Stomach (tissue), 4 donors: ENCODE measurements around the gene SULT1A1.
"Not testable (repeated sequence)": the region's sequence is repeated elsewhere in the genome, so short reads cannot be mapped to it uniquely, and the experiment has no call there.

ENCODE experiments used
- EP300 ChIP-seq: sonication (generic); formaldehyde crosslinking; IDR thresholded peaks from one replicate; pipeline ENCODE4 v1.6.1; 2017; ENCODE audit warnings: antibody characterized with exemption
- POLR2A ChIP-seq, 4 donors: fragments of 450-650 bp; IDR thresholded peaks; one replicate each; pipeline ENCODE4 v1.6.1; 2016; ENCODE audit warnings: antibody characterized with exemption in 4 of 4, control low read depth in 2 of 4, mild to moderate bottlenecking in 1 of 4, moderate library complexity in 1 of 4
- POLR2AphosphoS5 ChIP-seq, 3 donors: sonication (generic); formaldehyde crosslinking; IDR thresholded peaks; one replicate each; pipeline ENCODE4 v1.6.1; 2016; ENCODE audit warnings: antibody characterized with exemption in 3 of 3
- TF ChIP-seq, protein P1 (sequence below), 7 experiments: fragments of 450-650 bp in 4 of 7; fragments of 200-600 bp in 3 of 7; sonication (generic) in 3 of 7; IDR thresholded peaks; one replicate each; pipeline ENCODE4 v1.5.1; 2016 to 2019; ENCODE audit warnings: antibody characterized with exemption in 7 of 7, control low read depth in 2 of 7, mild to moderate bottlenecking in 1 of 7

DNA sequence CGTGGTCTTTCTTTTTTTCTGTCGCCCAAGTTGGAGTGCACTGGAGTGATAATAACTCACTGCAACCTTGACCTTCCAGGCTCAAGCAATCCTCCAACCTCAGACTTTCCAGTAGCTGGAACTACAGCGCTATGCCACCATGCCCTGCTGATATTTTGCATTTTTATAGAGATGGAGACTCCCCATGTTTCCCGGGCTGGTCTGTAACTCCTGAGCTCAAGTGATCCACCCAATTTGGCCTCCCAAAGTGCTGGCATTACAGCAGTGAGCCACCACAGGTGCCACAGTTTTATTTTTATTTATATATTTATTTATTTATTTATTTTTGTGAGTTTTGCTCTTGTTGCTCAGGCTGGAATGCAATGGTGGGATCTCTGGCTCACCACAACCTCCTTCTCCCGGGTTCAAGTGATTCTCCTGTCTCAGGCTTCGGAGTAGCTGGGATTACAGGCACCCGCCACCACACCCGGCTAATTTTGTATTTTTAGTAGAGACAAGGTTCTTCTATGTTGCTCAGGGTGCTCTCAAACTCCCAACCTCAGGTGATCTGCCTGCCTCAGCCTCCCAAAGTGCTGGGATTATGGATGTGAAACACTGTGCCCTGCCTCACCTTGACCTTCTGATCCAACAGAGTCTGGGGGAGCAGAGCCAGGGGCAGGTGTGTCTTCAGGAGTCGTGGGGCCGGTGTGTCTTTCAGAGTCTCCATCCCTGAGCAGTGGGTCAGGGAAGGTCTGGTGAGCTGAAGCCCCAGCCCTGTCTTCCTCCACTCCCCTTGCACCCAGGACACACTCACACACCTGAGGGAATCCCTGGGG lies 2.0 kb downstream of the SULT1A1 start:
- TF ChIP-seq POLR2AphosphoS5 (IDR thresholded peaks at IDR 0.05); POLR2A (IDR thresholded peaks at IDR 0.05); EP300: not testable (repeated sequence)
- TF ChIP-seq, protein P1, sequence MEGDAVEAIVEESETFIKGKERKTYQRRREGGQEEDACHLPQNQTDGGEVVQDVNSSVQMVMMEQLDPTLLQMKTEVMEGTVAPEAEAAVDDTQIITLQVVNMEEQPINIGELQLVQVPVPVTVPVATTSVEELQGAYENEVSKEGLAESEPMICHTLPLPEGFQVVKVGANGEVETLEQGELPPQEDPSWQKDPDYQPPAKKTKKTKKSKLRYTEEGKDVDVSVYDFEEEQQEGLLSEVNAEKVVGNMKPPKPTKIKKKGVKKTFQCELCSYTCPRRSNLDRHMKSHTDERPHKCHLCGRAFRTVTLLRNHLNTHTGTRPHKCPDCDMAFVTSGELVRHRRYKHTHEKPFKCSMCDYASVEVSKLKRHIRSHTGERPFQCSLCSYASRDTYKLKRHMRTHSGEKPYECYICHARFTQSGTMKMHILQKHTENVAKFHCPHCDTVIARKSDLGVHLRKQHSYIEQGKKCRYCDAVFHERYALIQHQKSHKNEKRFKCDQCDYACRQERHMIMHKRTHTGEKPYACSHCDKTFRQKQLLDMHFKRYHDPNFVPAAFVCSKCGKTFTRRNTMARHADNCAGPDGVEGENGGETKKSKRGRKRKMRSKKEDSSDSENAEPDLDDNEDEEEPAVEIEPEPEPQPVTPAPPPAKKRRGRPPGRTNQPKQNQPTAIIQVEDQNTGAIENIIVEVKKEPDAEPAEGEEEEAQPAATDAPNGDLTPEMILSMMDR (IDR thresholded peaks at IDR 0.05): not testable (repeated sequence)
